ENCODE results near the gene ZNF417.
"Not testable (repeated sequence)": the region's sequence is repeated elsewhere in the genome, so short reads cannot be mapped to it uniquely, and the experiment has no call there.

Gene ZNF417

GRCh38 chr19:57900311-57900710 is 16.1 kb downstream of the ZNF417 start:
- Histone ChIP-seq H3K36me3 (ENCODE audit: control insufficient read depth in 2 of 2, insufficient read depth in 1 of 2, low read length in 2 of 2) (peaks cover 5 to 6% of the 10 kb centered on the region in 2 experiments), H3K9me3 (ENCODE audit: control insufficient read depth, insufficient read depth, low read depth, low read length) (no peaks in the 10 kb centered on the region), H3K4me3 (ENCODE audit: low read depth, low read length) (no peak overlapping the region), H3K4me1 (ENCODE audit: control insufficient read depth, insufficient read depth, low read length) (no peaks in the 10 kb centered on the region), H3K27ac (ENCODE audit: extremely low read depth, low read depth, low read length) (no peak overlapping the region)
- ChIA-PET CTCF (interaction anchor here (0.7 kb wide), 1 partner anchor 18 kb away, joined by 3 read pairs; no protein-coding TSS in a partner anchor), POLR2A (interaction anchor here (0.5 kb wide), 1 partner anchor 36 kb away, joined by 10 read pairs; no protein-coding TSS in a partner anchor)
- TF ChIP-seq ZNF843 (tag by site-specific recombination; IDR thresholded peaks at IDR 0.05), result no peak
- TF ChIP-seq ZBTB7A (tag by site-specific recombination; IDR thresholded peaks at IDR 0.05; ENCODE audit: low read depth), result no peak
- no peak for TF ChIP-seq MEIS1 (CRISPR knock-in tag; IDR thresholded peaks at IDR 0.05; ENCODE audit: borderline replicate concordance)
- no peak for TF ChIP-seq PRDM10 (tag by site-specific recombination; IDR thresholded peaks at IDR 0.05)
- TF ChIP-seq ZNF610 (tag by site-specific recombination; IDR thresholded peaks at IDR 0.05; ENCODE audit: borderline replicate concordance), result no peak
- TF ChIP-seq ZNF292 (tag by site-specific recombination; IDR thresholded peaks at IDR 0.05; ENCODE audit: borderline replicate concordance, low read depth), result no peak
- TF ChIP-seq, protein P1, sequence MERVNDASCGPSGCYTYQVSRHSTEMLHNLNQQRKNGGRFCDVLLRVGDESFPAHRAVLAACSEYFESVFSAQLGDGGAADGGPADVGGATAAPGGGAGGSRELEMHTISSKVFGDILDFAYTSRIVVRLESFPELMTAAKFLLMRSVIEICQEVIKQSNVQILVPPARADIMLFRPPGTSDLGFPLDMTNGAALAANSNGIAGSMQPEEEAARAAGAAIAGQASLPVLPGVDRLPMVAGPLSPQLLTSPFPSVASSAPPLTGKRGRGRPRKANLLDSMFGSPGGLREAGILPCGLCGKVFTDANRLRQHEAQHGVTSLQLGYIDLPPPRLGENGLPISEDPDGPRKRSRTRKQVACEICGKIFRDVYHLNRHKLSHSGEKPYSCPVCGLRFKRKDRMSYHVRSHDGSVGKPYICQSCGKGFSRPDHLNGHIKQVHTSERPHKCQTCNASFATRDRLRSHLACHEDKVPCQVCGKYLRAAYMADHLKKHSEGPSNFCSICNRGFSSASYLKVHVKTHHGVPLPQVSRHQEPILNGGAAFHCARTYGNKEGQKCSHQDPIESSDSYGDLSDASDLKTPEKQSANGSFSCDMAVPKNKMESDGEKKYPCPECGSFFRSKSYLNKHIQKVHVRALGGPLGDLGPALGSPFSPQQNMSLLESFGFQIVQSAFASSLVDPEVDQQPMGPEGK (tag by site-specific recombination; IDR thresholded peaks at IDR 0.05), result no peak
- TF ChIP-seq ZSCAN30 (tag by site-specific recombination; IDR thresholded peaks at IDR 0.05), result no peak
- no peak for TF ChIP-seq PBX3 (CRISPR knock-in tag; IDR thresholded peaks at IDR 0.05)
- no peak for TF ChIP-seq ZBTB8A (tag by site-specific recombination; IDR thresholded peaks at IDR 0.05)
- TF ChIP-seq HOXA7 (CRISPR knock-in tag; IDR thresholded peaks at IDR 0.05; ENCODE audit: borderline replicate concordance), result no peak
- TF ChIP-seq ZNF148 (tag by site-specific recombination; IDR thresholded peaks at IDR 0.05; ENCODE audit: borderline replicate concordance), result no peak
- no peak for TF ChIP-seq ZNF529 (tag by site-specific recombination; IDR thresholded peaks at IDR 0.05; ENCODE audit: insufficient replicate concordance)
- no peak for TF ChIP-seq REST (tag by site-specific recombination; IDR thresholded peaks at IDR 0.05)
- TF ChIP-seq ZNF704 (tag by site-specific recombination; IDR thresholded peaks at IDR 0.05), result no peak

- H3K36me3 ChIP-seq (ENCODE audit: control insufficient read depth in 2 of 2, insufficient read depth in 1 of 2, low read length in 2 of 2); H3K27ac ChIP-seq (ENCODE audit: extremely low read depth, low read depth, low read length); H3K4me3 ChIP-seq (ENCODE audit: low read depth, low read length); POLR2A ChIA-PET; H3K9me3 ChIP-seq (ENCODE audit: control insufficient read depth, insufficient read depth, low read depth, low read length); H3K4me1 ChIP-seq (ENCODE audit: control insufficient read depth, insufficient read depth, low read length): not testable (repeated sequence)
- CTCF ChIA-PET, result interaction anchor here (0.7 to 0.9 kb wide), 2 partner anchors 13 to 22 kb away, joined by 3 to 4 read pairs; no protein-coding TSS in a partner anchor
Measured at GRCh38 chr19:57890706-57891105, 25.7 kb downstream of the ZNF417 start.
